Measurements from ENCODE around the gene MELK. TPM values are rescaled to one million over a fixed set of nuclear protein-coding genes. Genes with fewer than 3 reads are reported as not detected.

The MELK gene
- total and polyA plus RNA-seq, 8 donors, result 1.7 to 15.2 (median 3.8) TPM; not detected in 2

DNA sequence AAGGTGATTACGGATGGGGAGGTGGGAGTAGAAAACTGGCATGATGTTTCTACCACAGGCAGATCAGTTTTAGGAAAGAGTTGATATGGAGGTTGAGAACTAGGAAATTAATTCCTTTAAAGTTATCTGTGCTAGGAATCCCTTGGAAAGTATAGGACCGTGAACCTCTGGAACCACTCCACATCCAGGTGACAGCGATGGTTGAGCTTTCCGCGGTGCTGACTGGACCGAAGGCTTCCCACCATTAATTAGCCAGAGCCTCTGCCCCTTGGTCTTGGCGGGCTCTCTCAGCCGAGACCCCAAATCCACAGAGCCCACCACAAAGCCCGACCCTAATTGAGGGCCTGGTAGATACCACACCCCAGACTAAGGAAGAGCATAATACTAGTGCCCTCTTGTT lies 147.3 kb downstream of the MELK start:
- DNase-seq, result no peak
- Histone ChIP-seq H3K4me3 (no peak overlapping the region), H3K36me3 (no peaks in the 10 kb centered on the region), H3K27ac (no peak overlapping the region), H3K4me1 (no peaks in the 10 kb centered on the region), H3K9me3 (no peaks in the 10 kb centered on the region), H3K27me3 (peaks cover 0 to 17% (median 0%) of the 10 kb centered on the region in 3 donors)
- no peak for TF ChIP-seq POLR2A (IDR thresholded peaks at IDR 0.05)
- TF ChIP-seq, protein P1, sequence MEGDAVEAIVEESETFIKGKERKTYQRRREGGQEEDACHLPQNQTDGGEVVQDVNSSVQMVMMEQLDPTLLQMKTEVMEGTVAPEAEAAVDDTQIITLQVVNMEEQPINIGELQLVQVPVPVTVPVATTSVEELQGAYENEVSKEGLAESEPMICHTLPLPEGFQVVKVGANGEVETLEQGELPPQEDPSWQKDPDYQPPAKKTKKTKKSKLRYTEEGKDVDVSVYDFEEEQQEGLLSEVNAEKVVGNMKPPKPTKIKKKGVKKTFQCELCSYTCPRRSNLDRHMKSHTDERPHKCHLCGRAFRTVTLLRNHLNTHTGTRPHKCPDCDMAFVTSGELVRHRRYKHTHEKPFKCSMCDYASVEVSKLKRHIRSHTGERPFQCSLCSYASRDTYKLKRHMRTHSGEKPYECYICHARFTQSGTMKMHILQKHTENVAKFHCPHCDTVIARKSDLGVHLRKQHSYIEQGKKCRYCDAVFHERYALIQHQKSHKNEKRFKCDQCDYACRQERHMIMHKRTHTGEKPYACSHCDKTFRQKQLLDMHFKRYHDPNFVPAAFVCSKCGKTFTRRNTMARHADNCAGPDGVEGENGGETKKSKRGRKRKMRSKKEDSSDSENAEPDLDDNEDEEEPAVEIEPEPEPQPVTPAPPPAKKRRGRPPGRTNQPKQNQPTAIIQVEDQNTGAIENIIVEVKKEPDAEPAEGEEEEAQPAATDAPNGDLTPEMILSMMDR (IDR thresholded peaks at IDR 0.05), result no peak
- no peak for TF ChIP-seq EP300 (IDR thresholded peaks at IDR 0.05)
- no peak for TF ChIP-seq POLR2AphosphoS5 (IDR thresholded peaks at IDR 0.05)
- intact Hi-C loops (cut with DNase I; ENCODE audit: low total_unique reads), result no loop called here
- WGBS, 5 donors, result 86 to 91% (median 90%) methylated on average over 9 of the region's 9 CpGs

DNA sequence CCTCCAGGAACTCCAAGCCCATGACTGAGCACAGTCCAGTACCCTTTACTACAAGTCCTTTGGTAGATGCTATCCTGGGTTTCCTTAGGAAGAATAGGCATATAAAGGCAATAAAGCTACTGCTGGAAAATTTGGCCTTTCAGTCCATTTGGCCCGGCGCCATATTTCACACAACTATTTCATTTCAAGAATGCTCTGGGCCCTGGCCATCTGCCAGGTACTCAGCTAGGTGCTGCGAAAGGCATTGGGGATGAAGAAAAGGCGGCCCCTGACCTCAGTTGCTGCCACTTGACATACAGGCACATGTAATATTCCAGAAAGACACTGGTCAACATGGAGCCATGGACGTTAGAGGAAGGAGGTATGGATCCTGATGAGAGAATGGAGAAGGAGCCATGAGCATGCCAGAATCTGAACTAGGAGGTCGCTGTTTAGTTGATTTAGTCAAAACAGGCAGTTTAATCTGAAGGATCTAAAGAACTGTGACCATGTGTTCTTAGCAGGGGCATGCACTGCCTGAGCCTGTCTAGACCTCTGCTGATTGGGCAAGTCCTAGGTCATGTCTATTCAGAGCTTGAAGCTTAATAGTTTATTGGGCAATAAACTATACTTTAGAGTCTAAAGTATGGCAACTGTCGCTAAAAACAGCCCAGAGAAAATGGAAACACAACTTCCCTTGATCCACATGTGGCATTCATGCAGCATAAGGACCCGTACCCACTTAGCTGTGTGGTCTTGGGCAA lies 149.3 kb downstream of the MELK start:
- DNase-seq, result peak in 1 of 2 donors; percentile 37
- Histone ChIP-seq H3K9me3 (no peaks in the 10 kb centered on the region), H3K27ac (no peak overlapping the region), H3K27me3 (peaks cover 0 to 17% (median 0%) of the 10 kb centered on the region in 3 donors), H3K36me3 (no peaks in the 10 kb centered on the region), H3K4me1 (no peaks in the 10 kb centered on the region), H3K4me3 (no peak overlapping the region)
- intact Hi-C loops (cut with DNase I; ENCODE audit: low total_unique reads), result no loop called here
- no peak for TF ChIP-seq POLR2AphosphoS5 (IDR thresholded peaks at IDR 0.05)
- TF ChIP-seq, protein P1 (IDR thresholded peaks at IDR 0.05), result no peak
- TF ChIP-seq POLR2A (IDR thresholded peaks at IDR 0.05), result no peak
- no peak for TF ChIP-seq EP300 (IDR thresholded peaks at IDR 0.05)
- WGBS, 5 donors, result 58 to 70% (median 67%) methylated on average over 8 of the region's 8 CpGs

DNA sequence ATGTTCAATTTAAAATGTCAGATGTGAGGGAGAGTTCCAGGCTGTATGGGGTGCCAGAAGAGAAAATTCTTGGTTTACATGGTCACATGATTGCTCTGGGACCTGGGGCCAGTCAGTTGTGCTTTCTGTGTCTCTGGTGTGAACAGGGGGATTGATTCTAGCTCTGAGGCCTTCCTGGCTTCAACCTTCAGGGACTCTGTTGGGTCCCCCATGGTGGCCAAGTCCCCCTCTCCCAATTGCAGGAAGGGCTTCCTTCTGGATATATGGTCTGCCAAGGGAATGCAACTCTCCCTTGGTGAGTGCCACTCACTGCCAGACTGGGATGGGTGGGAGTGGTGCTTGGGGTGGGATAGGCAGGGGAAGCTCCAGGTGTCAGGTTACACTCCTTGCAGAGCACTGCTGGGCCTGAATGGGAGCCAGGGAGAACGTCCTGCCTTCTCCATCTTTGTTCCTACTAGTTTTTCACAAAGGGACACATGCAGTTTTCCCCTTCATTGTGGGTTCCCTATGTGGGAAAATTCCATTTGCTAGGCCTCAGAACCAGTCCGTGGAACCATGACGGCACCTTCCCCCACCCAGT lies 153.2 kb downstream of the MELK start:
- no peak for DNase-seq

More for the DNA sequence above, 153.2 kb downstream of the MELK start:
- TF ChIP-seq, protein P1 (IDR thresholded peaks at IDR 0.05), result no peak
- TF ChIP-seq EP300 (IDR thresholded peaks at IDR 0.05) (no peak), POLR2A (IDR thresholded peaks at IDR 0.05) (no peak), POLR2AphosphoS5 (IDR thresholded peaks at IDR 0.05) (no peak)
- WGBS, 5 donors, result 36 to 54% (median 49%) methylated on average over 3 of the region's 3 CpGs
- Histone ChIP-seq H3K9me3 (no peaks in the 10 kb centered on the region), H3K4me1 (no peaks in the 10 kb centered on the region), H3K27me3 (peaks cover 0 to 16% (median 0%) of the 10 kb centered on the region in 3 donors), H3K27ac (no peak overlapping the region), H3K36me3 (no peaks in the 10 kb centered on the region), H3K4me3 (no peak overlapping the region)
- intact Hi-C loops (cut with DNase I; ENCODE audit: low total_unique reads), result no loop called here

Other genes starting within 250 kb of the MELK start
- 10 to 100 TPM; 15.2 to 33.2 (median 22.9) TPM for gene RNF38, start 172.6 kb upstream of the MELK start, total RNA-seq
- 10 to 100 TPM in 1 of 3 donors, 1 to 10 TPM in 2; 7.3 to 10.4 (median 8.0) TPM for gene RNF38, start 172.6 kb upstream of the MELK start, polyA plus RNA-seq